NT2/D1 (cell line): ENCODE data around the gene LDLRAD3.

Source experiments
- DNase-seq: peaks from one replicate; pipeline ENCODE4 v3.0.0-alpha.2; 2011; ENCODE audit warnings: low read depth, low spot score
- H3K27me3 ChIP-seq: 2 replicates; pipeline ENCODE4 v1.6.0; 2011; ENCODE audit warnings: mild to moderate bottlenecking; ENCODE audit not compliant: insufficient read length, insufficient read depth
- H3K36me3 ChIP-seq: 2 replicates; pipeline ENCODE4 v1.6.1; 2011; ENCODE audit warnings: mild to moderate bottlenecking, low read length, mixed read lengths; ENCODE audit not compliant: insufficient read depth, insufficient read length
- H3K4me1 ChIP-seq: 2 replicates; pipeline ENCODE4 v1.5.1; 2011; ENCODE audit not compliant: insufficient read depth, insufficient read length
- H3K4me3 ChIP-seq: 2 replicates; pipeline ENCODE4 v1.5.1; 2011; ENCODE audit warnings: low read depth; ENCODE audit not compliant: insufficient read length
- H3K9ac ChIP-seq: 2 replicates; pipeline ENCODE4 v1.6.0; 2011; ENCODE audit warnings: low read depth; ENCODE audit not compliant: insufficient read length
- H3K9me3 ChIP-seq: 2 replicates; pipeline ENCODE4 v1.5.1; 2011; ENCODE audit warnings: mild to moderate bottlenecking, low read length; ENCODE audit not compliant: insufficient read depth
- SUZ12 ChIP-seq: IDR thresholded peaks from 2 replicates; pipeline ENCODE4 v1.6.1; 2011; ENCODE audit not compliant: insufficient read length, insufficient read depth; ENCODE audit errors: extremely low read depth
- YY1 ChIP-seq: IDR thresholded peaks from 2 replicates; pipeline ENCODE4 v1.6.1; 2011; ENCODE audit not compliant: insufficient read length, insufficient read depth
- ZNF274 ChIP-seq: IDR thresholded peaks from 2 replicates; pipeline ENCODE4 v1.6.1; 2011; ENCODE audit warnings: mild to moderate bottlenecking, low read depth, low read length

The LDLRAD3 gene

GRCh38 chr11:36214480-36214879 lies 270.6 kb downstream of the LDLRAD3 start:
- peaks cover 2% of the 10 kb centered on the region for H3K4me1 ChIP-seq
- no peak overlapping the region for H3K4me3 ChIP-seq
- TF ChIP-seq SUZ12 (no peak), YY1 (no peak), ZNF274 (no peak)
- H3K27me3 ChIP-seq: no peaks in the 10 kb centered on the region
- no peak for DNase-seq
- H3K9me3 ChIP-seq: peaks cover 3% of the 10 kb centered on the region
- H3K36me3 ChIP-seq: no peaks in the 10 kb centered on the region
- H3K9ac ChIP-seq: no peak overlapping the region

- H3K36me3 ChIP-seq: no peaks in the 10 kb centered on the region
- H3K9ac ChIP-seq: no peak overlapping the region
- TF ChIP-seq SUZ12 (no peak), YY1 (no peak), ZNF274 (no peak)
- DNase-seq: no peak
- peaks cover 2% of the 10 kb centered on the region for H3K4me1 ChIP-seq
- peaks cover 10% of the 10 kb centered on the region for H3K9me3 ChIP-seq
- H3K27me3 ChIP-seq: no peaks in the 10 kb centered on the region
- no peak overlapping the region for H3K4me3 ChIP-seq
Observed at GRCh38 chr11:36214976-36215692, 271.3 kb downstream of the LDLRAD3 start.

GRCh38 chr11:36215693-36216060 lies 271.8 kb downstream of the LDLRAD3 start:
- no peak overlapping the region for H3K4me3 ChIP-seq

GRCh38 chr11:36216061-36216615 lies 272.3 kb downstream of the LDLRAD3 start:
- peaks cover 2% of the 10 kb centered on the region for H3K4me1 ChIP-seq
- peaks cover 14% of the 10 kb centered on the region for H3K9me3 ChIP-seq
- TF ChIP-seq SUZ12 (no peak), ZNF274 (no peak), YY1 (no peak)
- H3K9ac ChIP-seq: no peak overlapping the region
- H3K27me3 ChIP-seq: no peaks in the 10 kb centered on the region
- no peak for DNase-seq
- H3K36me3 ChIP-seq: no peaks in the 10 kb centered on the region
- no peak overlapping the region for H3K4me3 ChIP-seq

More at GRCh38 chr11:36215693-36216060, 271.8 kb downstream of the LDLRAD3 start:
- DNase-seq: no peak
- H3K9ac ChIP-seq: no peak overlapping the region
- no peaks in the 10 kb centered on the region for H3K27me3 ChIP-seq
- no peak for TF ChIP-seq YY1
- no peak for TF ChIP-seq ZNF274
- no peak for TF ChIP-seq SUZ12
- no peaks in the 10 kb centered on the region for H3K36me3 ChIP-seq
- H3K4me1 ChIP-seq: peaks cover 2% of the 10 kb centered on the region
- peaks cover 14% of the 10 kb centered on the region for H3K9me3 ChIP-seq

GRCh38 chr11:36218283-36218921 lies 274.5 kb downstream of the LDLRAD3 start:
- no peaks in the 10 kb centered on the region for H3K27me3 ChIP-seq
- no peak for TF ChIP-seq YY1
- TF ChIP-seq SUZ12: no peak
- TF ChIP-seq ZNF274: no peak
- peaks cover 14% of the 10 kb centered on the region for H3K9me3 ChIP-seq
- no peak overlapping the region for H3K4me3 ChIP-seq
- H3K4me1 ChIP-seq: peaks cover 2% of the 10 kb centered on the region
- H3K9ac ChIP-seq: no peak overlapping the region
- DNase-seq: no peak
- H3K36me3 ChIP-seq: no peaks in the 10 kb centered on the region

- Histone ChIP-seq H3K9ac (no peak overlapping the region), H3K36me3 (no peaks in the 10 kb centered on the region)
Observed at GRCh38 chr11:36219996-36220395, 276.1 kb downstream of the LDLRAD3 start.

DNA sequence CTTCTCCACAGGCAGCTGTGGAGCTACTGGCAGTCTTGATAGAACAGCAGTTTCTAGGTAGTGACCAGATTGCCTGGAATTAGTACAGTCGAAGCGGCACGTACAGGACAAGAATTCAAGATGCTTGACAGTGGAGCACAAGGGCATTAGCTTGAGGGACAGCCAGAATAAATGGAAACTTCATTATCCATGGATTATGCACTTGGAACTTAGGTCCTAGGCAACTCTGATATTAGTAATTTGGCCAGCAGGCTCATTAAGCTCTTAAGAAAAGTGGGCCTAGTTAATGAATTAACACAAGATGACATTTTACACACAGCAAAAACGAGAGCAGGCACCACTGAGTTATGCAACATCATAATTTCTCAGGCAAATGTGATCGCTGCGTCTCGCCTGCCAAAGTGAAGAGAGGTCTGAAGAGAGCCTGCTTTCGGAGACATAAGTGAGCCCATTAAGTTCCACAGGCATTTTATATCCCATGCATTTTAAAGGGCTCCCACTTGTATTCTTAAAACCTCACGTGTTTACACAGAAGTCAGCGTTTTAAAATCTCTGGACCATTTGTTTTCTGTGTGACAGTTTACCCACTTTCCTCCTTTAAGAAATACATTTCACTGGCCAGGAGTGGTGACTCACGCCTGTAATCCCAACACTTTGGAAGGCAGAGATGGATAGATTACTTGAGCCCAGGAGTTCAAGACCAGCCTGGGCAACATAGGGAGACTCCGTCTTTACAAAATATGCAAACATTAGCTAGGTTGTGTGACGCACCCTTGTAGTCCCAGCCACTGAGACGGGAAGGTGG lies 279.2 kb downstream of the LDLRAD3 start:
- no peak for DNase-seq
- no peak for TF ChIP-seq YY1
- no peak for TF ChIP-seq ZNF274
- no peak for TF ChIP-seq SUZ12
- Histone ChIP-seq H3K9me3 (peaks cover 14% of the 10 kb centered on the region), H3K27me3 (no peaks in the 10 kb centered on the region), H3K4me1 (no peaks in the 10 kb centered on the region), H3K4me3 (no peak overlapping the region), H3K9ac (no peak overlapping the region), H3K36me3 (peaks cover 7% of the 10 kb centered on the region)

More at GRCh38 chr11:36219996-36220395, 276.1 kb downstream of the LDLRAD3 start:
- Histone ChIP-seq H3K27me3 (no peaks in the 10 kb centered on the region), H3K9me3 (peaks cover 14% of the 10 kb centered on the region), H3K4me1 (no peaks in the 10 kb centered on the region), H3K4me3 (no peak overlapping the region)
- TF ChIP-seq YY1: no peak
- TF ChIP-seq ZNF274: no peak
- no peak for TF ChIP-seq SUZ12
- DNase-seq: no peak
